HepG2 (cell line): Measurements from ENCODE around the gene YLPM1. TPM values are rescaled to one million over a fixed set of nuclear protein-coding genes. Genes with fewer than 3 reads are reported as not detected.
A peak's percentile ranks its signal among the peaks of the same experiment; 100 is the strongest.

Source experiments
- FOXO4 ChIP-seq: sonication (generic); formaldehyde crosslinking; conservative IDR thresholded peaks from 2 replicates; pipeline ENCODE4 v1.8.1; 2023; ENCODE audit warnings: missing genetic modification reagents
- HMGA1 ChIP-seq: sonication (generic); formaldehyde crosslinking; conservative IDR thresholded peaks from 2 replicates; pipeline ENCODE4 v1.4.0; 2020; ENCODE audit warnings: missing genetic modification reagents
- PAXIP1 ChIP-seq: sonication (generic); formaldehyde crosslinking; conservative IDR thresholded peaks from 2 replicates; pipeline ENCODE4 v1.4.0; 2020; ENCODE audit warnings: mild to moderate bottlenecking, missing genetic modification reagents, moderate library complexity
- PRDM4 ChIP-seq: sonication (generic); formaldehyde crosslinking; IDR thresholded peaks from 2 replicates; pipeline ENCODE4 v1.9.0; 2021; ENCODE audit warnings: missing genetic modification reagents, borderline replicate concordance
- TAF1 ChIP-seq: sonication (generic); formaldehyde crosslinking; IDR thresholded peaks from 2 replicates; pipeline ENCODE4 v1.4.0; 2020; ENCODE audit warnings: missing genetic modification reagents
- TFAP4 ChIP-seq: sonication (generic); IDR thresholded peaks from 2 replicates; pipeline ENCODE4 v1.6.1; 2016; ENCODE audit warnings: low read depth, borderline replicate concordance
- TP53 ChIP-seq: sonication (generic); formaldehyde crosslinking; conservative IDR thresholded peaks from 2 replicates; pipeline ENCODE4 v1.4.0; 2020; ENCODE audit warnings: missing genetic modification reagents
- UBTF ChIP-seq: sonication (generic); formaldehyde crosslinking; IDR thresholded peaks from 2 replicates; pipeline ENCODE4 v1.4.0; 2020; ENCODE audit warnings: mild to moderate bottlenecking, missing genetic modification reagents
- ZBTB1 ChIP-seq: sonication (generic); formaldehyde crosslinking; IDR thresholded peaks from 2 replicates; pipeline ENCODE4 v1.4.0; 2020; ENCODE audit warnings: missing genetic modification reagents, borderline replicate concordance
- ZNF557 ChIP-seq: sonication (generic); formaldehyde crosslinking; IDR thresholded peaks from 2 replicates; pipeline ENCODE4 v1.4.0; 2020; ENCODE audit warnings: missing genetic modification reagents
- ZNF691 ChIP-seq: sonication (generic); formaldehyde crosslinking; IDR thresholded peaks from 2 replicates; pipeline ENCODE4 v1.4.0; 2020; ENCODE audit warnings: missing genetic modification reagents, low read depth, mild to moderate bottlenecking, borderline replicate concordance
- ZSCAN5A ChIP-seq: sonication (generic); formaldehyde crosslinking; IDR thresholded peaks from 2 replicates; pipeline ENCODE4 v1.8.0; 2022; ENCODE audit warnings: mild to moderate bottlenecking, missing genetic modification reagents, borderline replicate concordance
- polyA plus RNA-seq, 8 experiments: library from polyadenylated mRNA; depleted of rRNA in 3 of 8; stranded (reverse) in 7 of 8; unstranded in 1 of 8; fragments of >200 nt; fragmentation: Illumina TruSeq in 4 of 8; extraction: Trizol in 4 of 8; gene quantifications; 2 replicates each; pipeline versions ENCODE4 v1.2.1 to v1.2.3, GENCODE V29; 2011 to 2016; ENCODE audit warnings: low read depth in 4 of 8, missing spikeins in 1 of 8, mixed read lengths in 1 of 8; ENCODE audit not compliant: insufficient read depth in 1 of 8
- total RNA-seq, 5 experiments: library from RNA; depleted of rRNA; stranded (reverse); fragments of >200 nt; fragmentation: Illumina TruSeq; extraction: Trizol; gene quantifications; 2 replicates each; pipeline ENCODE4 v1.2.3, GENCODE V29; 2016; ENCODE audit warnings: low read depth in 1 of 5

Gene YLPM1
- total and polyA plus RNA-seq, 2 of the 13 experiments (the other 11 are each of a cell fraction or from before 2014, with no cell fraction given), result 6.7 to 21.9 TPM

GRCh38 chr14:74881431-74882102, 118.5 kb downstream of the YLPM1 start, which contains the start of gene DLST (continued):
- TF ChIP-seq PAXIP1 (0 out of 2 replicates have a peak, but pooled peaks have one; percentile 21), ZNF557 (CRISPR knock-in tag) (no peak), FOXO4 (0 out of 2 replicates have a peak, but pooled peaks have one; percentile 41), TP53 (CRISPR knock-in tag) (no peak), TFAP4 (peak; percentile 45; the same call in 1 of the 2 replicates), PRDM4 (CRISPR knock-in tag) (no peak), ZSCAN5A (0 out of 2 replicates have a peak, but pooled peaks have one; percentile 46), HMGA1 (CRISPR knock-in tag) (no peak), UBTF (CRISPR knock-in tag) (peak; percentile 90), ZBTB1 (CRISPR knock-in tag) (peak; percentile 89; the same call in 1 of the 2 replicates), TAF1 (CRISPR knock-in tag) (peak; percentile 87), ZNF691 (no peak)
